Hepatocyte (in vitro differentiated cells): ENCODE results near the gene GIMAP8. TPM values are rescaled to one million over a fixed set of nuclear protein-coding genes. Genes with fewer than 3 reads are reported as not detected.

ENCODE experiments used
- DNase-seq: peaks from one replicate; pipeline ENCODE4 v3.0.0-alpha.2; 2016; ENCODE audit warnings: low spot score
- H2AFZ ChIP-seq: fragments of 200-600 bp; sonication (generic); 2 replicates; pipeline ENCODE4 v1.6.0; 2016; ENCODE audit warnings: antibody characterized with exemption, mild to moderate bottlenecking
- H3K27ac ChIP-seq: fragments of 200-600 bp; sonication (generic); 2 replicates; pipeline ENCODE4 v1.5.1; 2016; ENCODE audit warnings: mild to moderate bottlenecking
- H3K27me3 ChIP-seq: fragments of 200-600 bp; sonication (generic); 2 replicates; pipeline ENCODE4 v1.6.1; 2016
- H3K36me3 ChIP-seq: fragments of 200-600 bp; sonication (generic); replicated peaks from 2 replicates; pipeline ENCODE4 v1.5.1; 2016; ENCODE audit warnings: low read depth; ENCODE audit not compliant: insufficient read depth
- H3K4me1 ChIP-seq: fragments of 200-600 bp; sonication (generic); 2 replicates; pipeline ENCODE4 v1.5.1; 2016; ENCODE audit warnings: mild to moderate bottlenecking, moderate library complexity; ENCODE audit not compliant: insufficient read depth
- H3K4me2 ChIP-seq: fragments of 200-600 bp; sonication (generic); 2 replicates; pipeline ENCODE4 v1.6.0; 2016
- H3K4me3 ChIP-seq: fragments of 200-600 bp; sonication (generic); 2 replicates; pipeline ENCODE4 v1.5.1; 2016; ENCODE audit warnings: mild to moderate bottlenecking
- H3K79me2 ChIP-seq: fragments of 200-600 bp; sonication (generic); 2 replicates; pipeline ENCODE4 v1.6.0; 2017; ENCODE audit warnings: mild to moderate bottlenecking
- H3K9me2 ChIP-seq: fragments of 200-600 bp; sonication (generic); replicated peaks from 2 replicates; pipeline ENCODE4 v1.6.0; 2017; ENCODE audit warnings: mild to moderate bottlenecking; ENCODE audit not compliant: insufficient read depth
- H3K9me3 ChIP-seq: fragments of 200-600 bp; sonication (generic); 2 replicates; pipeline ENCODE4 v1.5.1; 2016; ENCODE audit warnings: low read depth, mild to moderate bottlenecking
- H4K20me1 ChIP-seq: fragments of 200-600 bp; sonication (generic); 2 replicates; pipeline ENCODE4 v1.6.0; 2016; ENCODE audit warnings: mild to moderate bottlenecking; ENCODE audit not compliant: insufficient read depth, poor library complexity, severe bottlenecking
- EZH2 ChIP-seq: fragments of 200-600 bp; sonication (generic); IDR thresholded peaks from 2 replicates; pipeline ENCODE4 v1.6.1; 2016; ENCODE audit warnings: antibody characterized with exemption, mild to moderate bottlenecking, borderline replicate concordance
- EZH2phosphoT487 ChIP-seq: fragments of 200-600 bp; sonication (generic); IDR thresholded peaks from one replicate; pipeline ENCODE4 v1.6.1; 2018; ENCODE audit warnings: antibody characterized with exemption, mild to moderate bottlenecking, low read depth, moderate library complexity; ENCODE audit not compliant: unreplicated experiment, severe bottlenecking
- WGBS: methylation state at CpG from one replicate; pipeline ENCODE4 v1.1.6; 2016; ENCODE audit warnings: low lambda C conversion rate; ENCODE audit errors: missing lambda C conversion rate; 5-methylcytosine and 5-hydroxymethylcytosine counted together
- polyA plus RNA-seq: library from polyadenylated mRNA; unstranded; fragments of >200 nt; fragmentation: Nextera tagmentation; extraction: Ambion mirVana; gene quantifications from 2 replicates; pipeline ENCODE4 v1.2.1, GENCODE V29; 2016
- total RNA-seq: library from RNA; depleted of rRNA; stranded (reverse); fragments of >200 nt; gene quantifications from 2 replicates; pipeline ENCODE4 v1.2.3, GENCODE V29; 2014
- TF ChIP-seq, protein P1 (sequence below): fragments of 200-600 bp; sonication (generic); IDR thresholded peaks from 2 replicates; pipeline ENCODE4 v1.5.1; 2016; ENCODE audit warnings: antibody characterized with exemption, mild to moderate bottlenecking; ENCODE audit not compliant: poor library complexity

The GIMAP8 gene
- total and polyA plus RNA-seq, 2 experiments from 2014 or later: 0.10 TPM; not detected in 1

DNA sequence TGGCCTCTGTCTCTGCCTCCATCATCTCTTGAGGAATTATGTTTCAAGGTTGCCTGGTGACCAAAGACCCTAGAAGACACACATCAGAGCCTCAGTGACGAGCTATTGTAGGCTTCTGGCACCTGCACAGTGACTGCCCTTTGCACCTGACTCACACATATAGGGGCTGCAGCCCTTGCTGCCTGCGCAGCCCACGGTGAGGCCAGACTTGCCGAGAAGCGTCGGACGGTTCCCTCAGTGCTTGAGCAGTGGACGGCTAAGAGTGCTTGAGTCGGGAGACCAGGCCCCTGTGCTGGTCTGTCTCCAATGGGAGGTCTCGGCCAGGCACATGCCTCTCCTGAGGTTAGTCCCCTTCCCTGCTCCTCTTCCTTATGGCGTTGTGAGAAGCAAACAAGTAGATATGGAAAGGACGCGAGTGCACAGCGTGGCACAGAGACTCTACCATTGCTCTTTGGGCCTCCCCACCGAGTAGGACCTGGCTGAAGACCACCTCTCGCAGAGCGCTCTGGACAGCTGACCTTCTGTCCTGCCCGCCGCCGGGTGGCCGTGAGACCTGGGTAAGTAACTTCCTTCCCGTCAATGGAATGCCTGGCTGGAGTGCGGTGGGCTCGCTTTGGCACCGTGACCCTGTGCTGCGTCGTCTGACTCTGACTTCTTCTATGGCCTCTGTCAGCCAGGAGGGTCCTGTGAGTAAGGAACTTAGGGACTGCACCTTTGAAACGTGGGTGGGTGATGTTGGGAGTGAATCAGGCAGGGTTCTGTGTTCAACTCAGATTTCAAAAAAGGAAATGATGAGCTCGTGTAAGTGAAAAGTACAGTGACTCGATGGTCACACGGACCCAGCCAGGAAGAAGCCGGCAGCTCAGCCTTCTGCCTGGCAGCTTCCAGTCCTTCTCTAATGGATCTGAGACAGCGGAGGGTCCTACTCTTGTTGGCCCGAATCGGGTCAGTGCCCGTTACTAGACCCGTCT is 37.6 kb upstream of the GIMAP8 start:
- Histone ChIP-seq H3K36me3 (no peaks in the 10 kb centered on the region), H3K27ac (no peak overlapping the region), H3K9me3 (no peaks in the 10 kb centered on the region), H2AFZ (no peak overlapping the region), H3K4me1 (no peaks in the 10 kb centered on the region), H3K9me2 (no peaks in the 10 kb centered on the region), H3K27me3 (no peaks in the 10 kb centered on the region), H3K79me2 (no peaks in the 10 kb centered on the region), H3K4me3 (no peak overlapping the region), H3K4me2 (no peak overlapping the region), H4K20me1 (no peaks in the 10 kb centered on the region)
- no peak for DNase-seq
- TF ChIP-seq EZH2: no peak
- TF ChIP-seq EZH2phosphoT487: no peak
- TF ChIP-seq, protein P1, sequence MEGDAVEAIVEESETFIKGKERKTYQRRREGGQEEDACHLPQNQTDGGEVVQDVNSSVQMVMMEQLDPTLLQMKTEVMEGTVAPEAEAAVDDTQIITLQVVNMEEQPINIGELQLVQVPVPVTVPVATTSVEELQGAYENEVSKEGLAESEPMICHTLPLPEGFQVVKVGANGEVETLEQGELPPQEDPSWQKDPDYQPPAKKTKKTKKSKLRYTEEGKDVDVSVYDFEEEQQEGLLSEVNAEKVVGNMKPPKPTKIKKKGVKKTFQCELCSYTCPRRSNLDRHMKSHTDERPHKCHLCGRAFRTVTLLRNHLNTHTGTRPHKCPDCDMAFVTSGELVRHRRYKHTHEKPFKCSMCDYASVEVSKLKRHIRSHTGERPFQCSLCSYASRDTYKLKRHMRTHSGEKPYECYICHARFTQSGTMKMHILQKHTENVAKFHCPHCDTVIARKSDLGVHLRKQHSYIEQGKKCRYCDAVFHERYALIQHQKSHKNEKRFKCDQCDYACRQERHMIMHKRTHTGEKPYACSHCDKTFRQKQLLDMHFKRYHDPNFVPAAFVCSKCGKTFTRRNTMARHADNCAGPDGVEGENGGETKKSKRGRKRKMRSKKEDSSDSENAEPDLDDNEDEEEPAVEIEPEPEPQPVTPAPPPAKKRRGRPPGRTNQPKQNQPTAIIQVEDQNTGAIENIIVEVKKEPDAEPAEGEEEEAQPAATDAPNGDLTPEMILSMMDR: no peak
- WGBS: 86% methylated on average over 36 of the region's 37 CpGs

DNA sequence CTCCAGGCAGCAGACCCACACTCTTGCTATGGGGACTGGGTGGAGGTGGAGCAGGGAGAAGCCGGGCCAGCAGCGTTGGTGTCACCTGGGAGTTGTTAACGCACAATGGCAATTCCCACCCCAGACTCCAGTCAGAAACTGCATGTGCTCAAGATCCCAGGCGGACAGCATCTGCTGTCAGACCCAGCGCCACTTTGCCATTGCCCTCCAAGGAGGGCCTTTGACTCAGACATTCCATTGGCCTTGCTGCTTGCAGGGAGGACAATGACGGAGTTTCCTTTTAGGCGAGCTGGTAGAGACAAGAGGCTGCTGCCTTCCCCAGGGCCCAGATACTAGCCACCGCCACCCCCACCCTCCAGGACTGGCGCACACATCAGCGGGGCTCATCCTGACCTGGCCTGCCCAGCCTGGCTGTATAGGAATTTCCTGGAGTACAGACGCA is 36.8 kb upstream of the GIMAP8 start:
- no peaks in the 10 kb centered on the region for H3K4me1 ChIP-seq
- 88% methylated on average over 11 of the region's 11 CpGs for WGBS
- no peaks in the 10 kb centered on the region for H4K20me1 ChIP-seq
- no peak for DNase-seq
- H3K27me3 ChIP-seq: no peaks in the 10 kb centered on the region
- no peaks in the 10 kb centered on the region for H3K36me3 ChIP-seq
- no peak overlapping the region for H3K4me2 ChIP-seq
- no peaks in the 10 kb centered on the region for H3K9me3 ChIP-seq
- H3K9me2 ChIP-seq: no peaks in the 10 kb centered on the region
- no peak overlapping the region for H3K4me3 ChIP-seq
- H3K79me2 ChIP-seq: no peaks in the 10 kb centered on the region
- H3K27ac ChIP-seq: no peak overlapping the region
- TF ChIP-seq EZH2phosphoT487 (no peak), EZH2 (no peak)
- TF ChIP-seq, protein P1: no peak
- H2AFZ ChIP-seq: no peak overlapping the region

DNA sequence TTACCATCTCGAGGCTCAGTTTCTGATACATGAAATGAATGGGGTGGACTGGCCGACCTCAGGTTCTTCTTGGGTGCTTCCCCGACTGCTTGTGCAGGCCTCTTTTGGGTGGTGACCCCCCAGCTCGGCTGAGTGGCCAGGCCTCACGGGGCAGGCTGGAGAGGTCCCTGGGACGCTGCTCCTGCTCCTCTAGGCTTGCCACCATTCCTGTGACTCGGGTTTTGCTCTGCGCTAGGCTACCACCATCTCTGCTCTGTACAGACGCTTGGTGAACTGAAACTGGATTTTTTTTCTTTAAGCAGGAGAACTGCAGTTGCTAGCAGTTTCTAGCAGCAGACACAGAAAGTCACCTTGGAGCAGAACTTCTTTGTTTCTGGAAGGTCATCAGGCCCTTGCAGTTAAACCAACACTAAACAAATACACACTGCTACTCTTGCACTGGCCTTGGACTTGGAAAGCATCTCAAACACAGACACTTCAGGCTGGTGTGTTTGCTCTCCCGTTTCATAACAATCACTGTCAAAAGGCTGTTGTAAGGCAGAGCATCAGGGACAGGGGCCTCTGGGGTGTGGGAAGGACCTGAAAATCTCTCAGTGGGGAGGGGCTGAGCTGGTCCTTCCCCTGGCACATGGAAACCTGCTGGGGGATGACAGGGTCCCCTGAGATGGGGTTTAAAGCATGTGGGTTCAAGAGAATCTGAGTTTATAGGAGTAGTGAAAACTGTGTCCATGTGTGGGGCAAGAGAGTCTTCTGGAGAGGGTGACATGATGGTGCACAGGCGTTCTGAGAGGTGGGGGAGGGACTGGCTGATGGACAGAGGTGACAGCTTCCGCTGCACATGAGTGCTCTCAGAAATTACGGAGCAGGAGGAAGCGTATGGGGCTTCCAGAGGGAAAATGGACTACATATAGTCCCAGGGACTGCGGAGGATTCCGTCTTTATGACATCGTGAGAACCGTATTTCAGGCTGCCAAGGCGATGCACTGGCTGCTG is 35.0 kb upstream of the GIMAP8 start:
- H3K4me2 ChIP-seq: no peak overlapping the region
- no peaks in the 10 kb centered on the region for H3K36me3 ChIP-seq

More for the DNA sequence above, 35.0 kb upstream of the GIMAP8 start:
- H3K79me2 ChIP-seq: no peaks in the 10 kb centered on the region
- H4K20me1 ChIP-seq: no peaks in the 10 kb centered on the region
- H3K27ac ChIP-seq: peak overlapping the region; percentile 61
- WGBS: 82% methylated on average over 19 of the region's 19 CpGs
- no peak for DNase-seq
- H3K27me3 ChIP-seq: no peaks in the 10 kb centered on the region
- no peak overlapping the region for H2AFZ ChIP-seq
- no peak overlapping the region for H3K4me3 ChIP-seq
- no peaks in the 10 kb centered on the region for H3K9me3 ChIP-seq
- H3K4me1 ChIP-seq: no peaks in the 10 kb centered on the region
- TF ChIP-seq, protein P1: no peak
- TF ChIP-seq EZH2: no peak
- no peak for TF ChIP-seq EZH2phosphoT487
- H3K9me2 ChIP-seq: no peaks in the 10 kb centered on the region
